ENCODE data around the gene RANBP2.
"Not testable (repeated sequence)": the region's sequence is repeated elsewhere in the genome, so short reads cannot be mapped to it uniquely, and the experiment has no call there.

RANBP2 gene

GRCh38 chr2:108757973-108758372 lies 38.7 kb downstream of the RANBP2 start:
- not testable (repeated sequence) for H3K14ac ChIP-seq (ENCODE audit: low read length); H3K27ac ChIP-seq (ENCODE audit: low read depth, low read length); H3K79me1 ChIP-seq (ENCODE audit: low read length); H4K8ac ChIP-seq (ENCODE audit: low read depth, low read length); H3K27me3 ChIP-seq (ENCODE audit: insufficient read depth, low read length); H2AK5ac ChIP-seq (ENCODE audit: low read length); H3K9ac ChIP-seq (ENCODE audit: low read length); H4K91ac ChIP-seq (ENCODE audit: low read depth, low read length); H3K4ac ChIP-seq (ENCODE audit: low read depth, low read length); DNase-seq; H2BK120ac ChIP-seq (ENCODE audit: insufficient read depth, low read length, poor library complexity); H3K4me2 ChIP-seq (ENCODE audit: low read length); H2BK5ac ChIP-seq (ENCODE audit: low read depth, low read length, poor library complexity); H3K4me1 ChIP-seq (ENCODE audit: control insufficient read depth in 1 of 2, insufficient read depth in 2 of 2, low read length in 2 of 2); H3K18ac ChIP-seq (ENCODE audit: low read length); H4K12ac ChIP-seq (ENCODE audit: low read depth, low read length); H3K9me3 ChIP-seq (ENCODE audit: insufficient read depth, low read depth, low read length); H3K4me3 ChIP-seq (ENCODE audit: low read depth, low read length); H3K23ac ChIP-seq (ENCODE audit: low read length); H3K36me3 ChIP-seq (ENCODE audit: control insufficient read depth in 1 of 2, insufficient read depth in 2 of 2, low read length in 2 of 2); H2BK12ac ChIP-seq (ENCODE audit: low read length); H2AFZ ChIP-seq (ENCODE audit: insufficient read depth, low read length, poor library complexity); H3K79me2 ChIP-seq (ENCODE audit: control insufficient read depth, insufficient read depth, low read length, poor library complexity)
- no CpG with 5 or more reads among the region's 9 CpGs for WGBS (ENCODE audit: extremely low coverage, insufficient coverage, insufficient read length)

DNA sequence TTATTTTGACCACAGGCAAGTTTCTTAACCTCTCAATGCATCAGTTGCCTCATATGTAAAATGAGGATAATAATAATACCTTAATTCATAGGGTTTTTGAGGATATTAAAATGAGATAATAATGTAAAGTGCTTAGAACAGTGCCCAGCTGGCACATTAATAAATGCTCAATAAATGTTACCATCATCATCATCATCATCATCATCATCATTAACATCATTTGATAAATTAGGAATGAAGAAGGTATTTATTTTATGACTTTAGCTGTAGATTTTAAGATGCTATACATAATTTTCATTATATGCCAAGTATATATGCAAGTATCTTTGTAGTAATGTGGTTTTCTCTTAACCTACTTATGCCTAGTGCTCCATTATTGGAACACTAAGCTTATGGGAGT lies 43.3 kb downstream of the RANBP2 start:
- H2AFZ ChIP-seq (ENCODE audit: insufficient read depth, low read length, poor library complexity); H2BK12ac ChIP-seq (ENCODE audit: low read length); H3K9me3 ChIP-seq (ENCODE audit: insufficient read depth, low read depth, low read length); H2BK120ac ChIP-seq (ENCODE audit: insufficient read depth, low read length, poor library complexity); H3K14ac ChIP-seq (ENCODE audit: low read length); H3K79me2 ChIP-seq (ENCODE audit: control insufficient read depth, insufficient read depth, low read length, poor library complexity); H3K79me1 ChIP-seq (ENCODE audit: low read length); H3K27ac ChIP-seq (ENCODE audit: low read depth, low read length); H2AK5ac ChIP-seq (ENCODE audit: low read length); H3K4me3 ChIP-seq (ENCODE audit: low read depth, low read length); H3K4ac ChIP-seq (ENCODE audit: low read depth, low read length); H4K12ac ChIP-seq (ENCODE audit: low read depth, low read length); H3K4me1 ChIP-seq (ENCODE audit: control insufficient read depth in 1 of 2, insufficient read depth in 2 of 2, low read length in 2 of 2); H3K9ac ChIP-seq (ENCODE audit: low read length); H3K23ac ChIP-seq (ENCODE audit: low read length); H4K91ac ChIP-seq (ENCODE audit: low read depth, low read length); DNase-seq; H3K4me2 ChIP-seq (ENCODE audit: low read length); H4K8ac ChIP-seq (ENCODE audit: low read depth, low read length); H2BK5ac ChIP-seq (ENCODE audit: low read depth, low read length, poor library complexity); H3K18ac ChIP-seq (ENCODE audit: low read length); H3K27me3 ChIP-seq (ENCODE audit: insufficient read depth, low read length): not testable (repeated sequence)
- H3K36me3 ChIP-seq (ENCODE audit: control insufficient read depth in 1 of 2, insufficient read depth in 2 of 2, low read length in 2 of 2): peaks cover 4 to 28% of the 10 kb centered on the region in 2 experiments

GRCh38 chr2:108766671-108767070 lies 47.4 kb downstream of the RANBP2 start:
- H3K18ac ChIP-seq (ENCODE audit: low read length); H2BK5ac ChIP-seq (ENCODE audit: low read depth, low read length, poor library complexity); H3K4me1 ChIP-seq (ENCODE audit: control insufficient read depth in 1 of 2, insufficient read depth in 2 of 2, low read length in 2 of 2); H3K4ac ChIP-seq (ENCODE audit: low read depth, low read length); H3K9ac ChIP-seq (ENCODE audit: low read length); DNase-seq; H2BK120ac ChIP-seq (ENCODE audit: insufficient read depth, low read length, poor library complexity); H2AFZ ChIP-seq (ENCODE audit: insufficient read depth, low read length, poor library complexity); H3K27ac ChIP-seq (ENCODE audit: low read depth, low read length); H3K27me3 ChIP-seq (ENCODE audit: insufficient read depth, low read length); H3K4me2 ChIP-seq (ENCODE audit: low read length); H3K9me3 ChIP-seq (ENCODE audit: insufficient read depth, low read depth, low read length); H3K23ac ChIP-seq (ENCODE audit: low read length); H3K79me1 ChIP-seq (ENCODE audit: low read length); H3K79me2 ChIP-seq (ENCODE audit: control insufficient read depth, insufficient read depth, low read length, poor library complexity); H3K4me3 ChIP-seq (ENCODE audit: low read depth, low read length); H2AK5ac ChIP-seq (ENCODE audit: low read length); H2BK12ac ChIP-seq (ENCODE audit: low read length); H4K12ac ChIP-seq (ENCODE audit: low read depth, low read length); H4K91ac ChIP-seq (ENCODE audit: low read depth, low read length); H3K14ac ChIP-seq (ENCODE audit: low read length); H4K8ac ChIP-seq (ENCODE audit: low read depth, low read length): not testable (repeated sequence)
- no CpG with 5 or more reads among the region's 5 CpGs for WGBS (ENCODE audit: extremely low coverage, insufficient coverage, insufficient read length)
- H3K36me3 ChIP-seq (ENCODE audit: control insufficient read depth in 1 of 2, insufficient read depth in 2 of 2, low read length in 2 of 2): peaks cover 5 to 29% of the 10 kb centered on the region in 2 experiments

GRCh38 chr2:108767859-108768258 lies 48.6 kb downstream of the RANBP2 start:
- H3K4me2 ChIP-seq (ENCODE audit: low read length); H4K8ac ChIP-seq (ENCODE audit: low read depth, low read length); DNase-seq; H4K91ac ChIP-seq (ENCODE audit: low read depth, low read length); H4K12ac ChIP-seq (ENCODE audit: low read depth, low read length); H3K4ac ChIP-seq (ENCODE audit: low read depth, low read length); H3K18ac ChIP-seq (ENCODE audit: low read length); H3K4me3 ChIP-seq (ENCODE audit: low read depth, low read length); H3K79me1 ChIP-seq (ENCODE audit: low read length); H3K9ac ChIP-seq (ENCODE audit: low read length); H3K14ac ChIP-seq (ENCODE audit: low read length); H3K23ac ChIP-seq (ENCODE audit: low read length); H3K27me3 ChIP-seq (ENCODE audit: insufficient read depth, low read length); H2BK5ac ChIP-seq (ENCODE audit: low read depth, low read length, poor library complexity); H2BK12ac ChIP-seq (ENCODE audit: low read length); H3K27ac ChIP-seq (ENCODE audit: low read depth, low read length); H3K9me3 ChIP-seq (ENCODE audit: insufficient read depth, low read depth, low read length); H2BK120ac ChIP-seq (ENCODE audit: insufficient read depth, low read length, poor library complexity); H2AK5ac ChIP-seq (ENCODE audit: low read length); H2AFZ ChIP-seq (ENCODE audit: insufficient read depth, low read length, poor library complexity); H3K79me2 ChIP-seq (ENCODE audit: control insufficient read depth, insufficient read depth, low read length, poor library complexity); H3K4me1 ChIP-seq (ENCODE audit: control insufficient read depth in 1 of 2, insufficient read depth in 2 of 2, low read length in 2 of 2): not testable (repeated sequence)
- peaks cover 5 to 29% of the 10 kb centered on the region in 2 experiments for H3K36me3 ChIP-seq (ENCODE audit: control insufficient read depth in 1 of 2, insufficient read depth in 2 of 2, low read length in 2 of 2)
- WGBS (ENCODE audit: extremely low coverage, insufficient coverage, insufficient read length): no CpG with 5 or more reads among the region's 2 CpGs

Data from trophoblast cell (in vitro differentiated cells and primary cell).